ENCODE measurements around the gene PNKP. TPM values are rescaled to one million over a fixed set of nuclear protein-coding genes. Genes with fewer than 3 reads are reported as not detected.

Gene PNKP
- total RNA-seq, 2 donors from 2014 or later: 55.8 to 78.7 TPM

DNA sequence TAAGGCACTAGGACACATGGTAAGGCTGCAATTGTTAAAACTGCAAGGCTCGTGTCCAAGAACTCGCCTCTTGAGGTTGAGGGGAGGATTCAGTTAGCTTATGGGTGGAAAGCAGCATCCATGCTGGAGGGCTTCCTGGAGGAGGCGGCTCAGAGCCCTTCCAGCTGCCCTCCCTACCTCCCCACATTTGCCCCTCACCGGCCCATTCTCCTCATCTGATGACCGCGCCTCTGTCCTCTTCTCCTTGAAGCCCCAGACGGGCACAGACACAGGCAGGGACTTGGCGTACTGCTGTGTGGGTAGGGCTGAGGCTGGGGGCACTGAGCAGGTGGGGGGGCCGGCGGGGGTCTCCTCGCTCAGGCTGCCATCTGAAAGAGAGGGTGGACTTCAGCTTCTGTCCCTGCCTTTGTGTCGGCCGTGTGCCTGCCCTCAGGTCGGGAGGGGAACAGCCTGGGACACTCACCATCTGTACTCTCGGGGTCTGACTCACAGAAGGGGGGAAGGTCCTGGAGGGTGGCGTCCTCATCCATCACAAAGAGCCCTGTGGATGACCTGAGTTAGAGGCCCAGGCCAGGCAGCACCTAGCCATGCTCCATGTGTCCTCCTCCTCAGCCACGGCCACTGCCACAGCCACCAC lies 4.1 kb upstream of the PNKP start:
- no peak for ATAC-seq (ENCODE audit: insufficient number of reproducible peaks, low FRiP score, low read depth)
- DNase-seq (ENCODE audit: low spot score): no peak
- H3K27me3 ChIP-seq (replicated peaks; ENCODE audit: insufficient read depth): no peaks in the 10 kb centered on the region
- TF ChIP-seq, protein P1, sequence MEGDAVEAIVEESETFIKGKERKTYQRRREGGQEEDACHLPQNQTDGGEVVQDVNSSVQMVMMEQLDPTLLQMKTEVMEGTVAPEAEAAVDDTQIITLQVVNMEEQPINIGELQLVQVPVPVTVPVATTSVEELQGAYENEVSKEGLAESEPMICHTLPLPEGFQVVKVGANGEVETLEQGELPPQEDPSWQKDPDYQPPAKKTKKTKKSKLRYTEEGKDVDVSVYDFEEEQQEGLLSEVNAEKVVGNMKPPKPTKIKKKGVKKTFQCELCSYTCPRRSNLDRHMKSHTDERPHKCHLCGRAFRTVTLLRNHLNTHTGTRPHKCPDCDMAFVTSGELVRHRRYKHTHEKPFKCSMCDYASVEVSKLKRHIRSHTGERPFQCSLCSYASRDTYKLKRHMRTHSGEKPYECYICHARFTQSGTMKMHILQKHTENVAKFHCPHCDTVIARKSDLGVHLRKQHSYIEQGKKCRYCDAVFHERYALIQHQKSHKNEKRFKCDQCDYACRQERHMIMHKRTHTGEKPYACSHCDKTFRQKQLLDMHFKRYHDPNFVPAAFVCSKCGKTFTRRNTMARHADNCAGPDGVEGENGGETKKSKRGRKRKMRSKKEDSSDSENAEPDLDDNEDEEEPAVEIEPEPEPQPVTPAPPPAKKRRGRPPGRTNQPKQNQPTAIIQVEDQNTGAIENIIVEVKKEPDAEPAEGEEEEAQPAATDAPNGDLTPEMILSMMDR (IDR thresholded peaks at IDR 0.05): no peak
- H3K27ac ChIP-seq: no peak overlapping the region
- H3K4me1 ChIP-seq (ENCODE audit: control insufficient read depth in 1 of 2, low read depth in 2 of 2): peaks cover 18 to 44% of the 10 kb centered on the region in 2 donors
- no peaks in the 10 kb centered on the region for H3K9me3 ChIP-seq
- H3K36me3 ChIP-seq: no peaks in the 10 kb centered on the region
- H3K4me3 ChIP-seq: no peak overlapping the region

- ATAC-seq (ENCODE audit: insufficient number of reproducible peaks, low FRiP score, low read depth): no peak
- peaks cover 20 to 49% of the 10 kb centered on the region in 2 donors for H3K4me1 ChIP-seq (ENCODE audit: control insufficient read depth in 1 of 2, low read depth in 2 of 2)
Observed at GRCh38 chr19:49870309-49870901, 3.0 kb upstream of the PNKP start.

GRCh38 chr19:49869484-49870308 lies 2.3 kb upstream of the PNKP start:
- Histone ChIP-seq H3K4me1 (ENCODE audit: control insufficient read depth in 1 of 2, low read depth in 2 of 2) (peaks cover 18 to 48% of the 10 kb centered on the region in 2 donors), H3K4me3 (peak overlapping the region; percentile 71), H3K36me3 (no peaks in the 10 kb centered on the region), H3K27ac (peak overlapping the region; percentile 90 to 92), H3K9me3 (no peaks in the 10 kb centered on the region), H3K27me3 (replicated peaks; ENCODE audit: insufficient read depth) (no peaks in the 10 kb centered on the region)
- TF ChIP-seq, protein P1 (IDR thresholded peaks at IDR 0.05): peak; percentile 7
- ATAC-seq (ENCODE audit: insufficient number of reproducible peaks, low FRiP score, low read depth): peak; percentile 96
- peak; percentile 88 for DNase-seq (ENCODE audit: low spot score)

More at GRCh38 chr19:49870309-49870901, 3.0 kb upstream of the PNKP start:
- Histone ChIP-seq H3K36me3 (no peaks in the 10 kb centered on the region), H3K9me3 (no peaks in the 10 kb centered on the region), H3K27ac (peak overlapping the region; percentile 67 to 80), H3K27me3 (replicated peaks; ENCODE audit: insufficient read depth) (no peaks in the 10 kb centered on the region), H3K4me3 (peak overlapping the region; percentile 68)
- no peak for DNase-seq (ENCODE audit: low spot score)
- TF ChIP-seq, protein P1 (IDR thresholded peaks at IDR 0.05): no peak

DNA sequence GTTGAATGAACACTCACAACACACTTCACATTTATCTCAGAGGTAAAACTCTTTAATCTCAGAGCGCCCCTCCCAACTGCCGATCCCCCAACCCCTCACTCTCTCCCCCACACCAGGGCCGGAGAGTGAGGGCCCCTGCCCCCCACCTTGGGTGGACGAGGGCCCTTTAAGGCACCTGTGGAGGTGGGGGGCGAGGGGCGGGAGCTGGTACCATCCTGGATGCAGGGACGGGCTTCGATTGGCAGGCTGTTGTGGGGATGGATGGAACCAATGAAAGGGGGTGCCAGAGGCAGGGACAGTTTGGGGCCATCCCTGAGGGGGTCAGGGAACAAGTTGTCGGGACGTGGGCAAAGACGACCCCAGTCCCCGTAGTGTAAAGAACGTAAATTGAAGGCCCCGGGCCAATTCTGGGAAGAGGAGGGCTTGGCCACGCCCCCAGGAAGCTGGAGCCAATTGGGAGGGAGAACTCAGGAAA lies 1.7 kb upstream of the PNKP start:
- Histone ChIP-seq H3K36me3 (peaks cover 3% of the 10 kb centered on the region), H3K27me3 (replicated peaks; ENCODE audit: insufficient read depth) (no peaks in the 10 kb centered on the region), H3K9me3 (no peaks in the 10 kb centered on the region), H3K4me3 (peak overlapping the region; percentile 71), H3K4me1 (ENCODE audit: control insufficient read depth in 1 of 2, low read depth in 2 of 2) (peaks cover 18 to 46% of the 10 kb centered on the region in 2 donors), H3K27ac (peak overlapping the region; percentile 90 to 92)
- no peak for DNase-seq (ENCODE audit: low spot score)
- TF ChIP-seq, protein P1 (IDR thresholded peaks at IDR 0.05): no peak
- ATAC-seq (ENCODE audit: insufficient number of reproducible peaks, low FRiP score, low read depth): no peak

- H3K27me3 ChIP-seq (replicated peaks; ENCODE audit: insufficient read depth): no peaks in the 10 kb centered on the region
- peaks cover 18 to 38% of the 10 kb centered on the region in 2 donors for H3K4me1 ChIP-seq (ENCODE audit: control insufficient read depth in 1 of 2, low read depth in 2 of 2)
- DNase-seq (ENCODE audit: low spot score): no peak
- H3K27ac ChIP-seq: peak overlapping the region in 1 of 2 donors; percentile 33
- H3K36me3 ChIP-seq: peaks cover 24% of the 10 kb centered on the region
- H3K9me3 ChIP-seq: no peaks in the 10 kb centered on the region
- TF ChIP-seq, protein P1 (IDR thresholded peaks at IDR 0.05): no peak
- ATAC-seq (ENCODE audit: insufficient number of reproducible peaks, low FRiP score, low read depth): no peak
- no peak overlapping the region for H3K4me3 ChIP-seq
Observed at GRCh38 chr19:49864890-49865289, 2.5 kb downstream of the PNKP start.
